ENCODE results near the gene GLA. TPM values are rescaled to one million over a fixed set of nuclear protein-coding genes. Genes with fewer than 3 reads are reported as not detected.
A peak's percentile ranks its signal among the peaks of the same experiment; 100 is the strongest.

The GLA gene
- total and polyA plus RNA-seq, 2 donors, result 29.5 to 43.4 TPM

GRCh38 chrX:101409043-101409442 lies 1.3 kb upstream of the GLA start:
- no peak for DNase-seq (ENCODE audit: low read depth in 6 of 9, low spot score in 9 of 9)
- Histone ChIP-seq H3K4me3 (ENCODE audit: low read length in 2 of 2) (peak overlapping the region; percentile 69 to 82), H3K9me3 (ENCODE audit: control insufficient read depth in 2 of 2, insufficient read depth in 1 of 2, low read length in 1 of 2) (no peaks in the 10 kb centered on the region), H3K27ac (ENCODE audit: low read depth in 1 of 2, low read length in 1 of 2) (peak overlapping the region; percentile 79 to 98), H3K36me3 (ENCODE audit: control insufficient read depth in 2 of 2, insufficient read depth in 2 of 2, low read length in 1 of 2) (peaks cover 12 to 13% of the 10 kb centered on the region in 2 donors), H3K4me1 (ENCODE audit: control insufficient read depth in 2 of 2, insufficient read depth in 2 of 2, low read length in 2 of 2) (peaks cover 0 to 2% of the 10 kb centered on the region in 2 donors), H3K27me3 (ENCODE audit: control insufficient read depth in 2 of 2, insufficient read depth in 1 of 2, low read length in 1 of 2) (no peaks in the 10 kb centered on the region)
- WGBS, result 3% methylated on average over 6 of the region's 6 CpGs

GRCh38 chrX:101408532-101408841 lies 762 bp upstream of the GLA start:
- peaks cover 0 to 2% of the 10 kb centered on the region in 2 donors for H3K4me1 ChIP-seq (ENCODE audit: control insufficient read depth in 2 of 2, insufficient read depth in 2 of 2, low read length in 2 of 2)
- peak overlapping the region; percentile 94 to 98 for H3K27ac ChIP-seq (ENCODE audit: low read depth in 1 of 2, low read length in 1 of 2)
- H3K27me3 ChIP-seq (ENCODE audit: control insufficient read depth in 2 of 2, insufficient read depth in 1 of 2, low read length in 1 of 2), result no peaks in the 10 kb centered on the region
- H3K9me3 ChIP-seq (ENCODE audit: control insufficient read depth in 2 of 2, insufficient read depth in 1 of 2, low read length in 1 of 2), result no peaks in the 10 kb centered on the region
- no peak for DNase-seq (ENCODE audit: low read depth in 6 of 9, low spot score in 9 of 9)
- peak overlapping the region; percentile 69 to 82 for H3K4me3 ChIP-seq (ENCODE audit: low read length in 2 of 2)
- whole genome bisulfite sequencing, result under 1% methylated on average over 8 of the region's 8 CpGs
- H3K36me3 ChIP-seq (ENCODE audit: control insufficient read depth in 2 of 2, insufficient read depth in 2 of 2, low read length in 1 of 2), result peaks cover 15 to 17% of the 10 kb centered on the region in 2 donors

GRCh38 chrX:101407167-101407747 lies 468 bp downstream of the GLA start:
- peak overlapping the region; percentile 69 to 98 for H3K27ac ChIP-seq (ENCODE audit: low read depth in 1 of 2, low read length in 1 of 2)
- peaks cover 0 to 2% of the 10 kb centered on the region in 2 donors for H3K4me1 ChIP-seq (ENCODE audit: control insufficient read depth in 2 of 2, insufficient read depth in 2 of 2, low read length in 2 of 2)
- H3K36me3 ChIP-seq (ENCODE audit: control insufficient read depth in 2 of 2, insufficient read depth in 2 of 2, low read length in 1 of 2), result peaks cover 8 to 9% of the 10 kb centered on the region in 2 donors
- no peaks in the 10 kb centered on the region for H3K9me3 ChIP-seq (ENCODE audit: control insufficient read depth in 2 of 2, insufficient read depth in 1 of 2, low read length in 1 of 2)
- peak overlapping the region; percentile 69 to 82 for H3K4me3 ChIP-seq (ENCODE audit: low read length in 2 of 2)
- WGBS, result 0% methylated on average over 15 of the region's 15 CpGs
- H3K27me3 ChIP-seq (ENCODE audit: control insufficient read depth in 2 of 2, insufficient read depth in 1 of 2, low read length in 1 of 2), result no peaks in the 10 kb centered on the region
- peak in 1 of 9 donors; percentile 33 for DNase-seq (ENCODE audit: low read depth in 6 of 9, low spot score in 9 of 9)

- no peak overlapping the region for H3K4me3 ChIP-seq (ENCODE audit: low read length in 2 of 2)
- 98% methylated on average over 4 of the region's 4 CpGs for WGBS
- no peaks in the 10 kb centered on the region for H3K4me1 ChIP-seq (ENCODE audit: control insufficient read depth in 2 of 2, insufficient read depth in 2 of 2, low read length in 2 of 2)
- no peak for DNase-seq (ENCODE audit: low read depth in 6 of 9, low spot score in 9 of 9)
- no peak overlapping the region for H3K27ac ChIP-seq (ENCODE audit: low read depth in 1 of 2, low read length in 1 of 2)
- H3K36me3 ChIP-seq (ENCODE audit: control insufficient read depth in 2 of 2, insufficient read depth in 2 of 2, low read length in 1 of 2), result peaks cover 10 to 21% of the 10 kb centered on the region in 2 donors
- H3K27me3 ChIP-seq (ENCODE audit: control insufficient read depth in 2 of 2, insufficient read depth in 1 of 2, low read length in 1 of 2), result no peaks in the 10 kb centered on the region
- H3K9me3 ChIP-seq (ENCODE audit: control insufficient read depth in 2 of 2, insufficient read depth in 1 of 2, low read length in 1 of 2), result no peaks in the 10 kb centered on the region
Measured at GRCh38 chrX:101399825-101400224, 7.9 kb downstream of the GLA start.

GRCh38 chrX:101398694-101399093 lies 9.0 kb downstream of the GLA start:
- Histone ChIP-seq H3K36me3 (ENCODE audit: control insufficient read depth in 2 of 2, insufficient read depth in 2 of 2, low read length in 1 of 2) (peaks cover 10 to 19% of the 10 kb centered on the region in 2 donors), H3K27me3 (ENCODE audit: control insufficient read depth in 2 of 2, insufficient read depth in 1 of 2, low read length in 1 of 2) (no peaks in the 10 kb centered on the region), H3K4me3 (ENCODE audit: low read length in 2 of 2) (no peak overlapping the region), H3K4me1 (ENCODE audit: control insufficient read depth in 2 of 2, insufficient read depth in 2 of 2, low read length in 2 of 2) (no peaks in the 10 kb centered on the region), H3K9me3 (ENCODE audit: control insufficient read depth in 2 of 2, insufficient read depth in 1 of 2, low read length in 1 of 2) (no peaks in the 10 kb centered on the region), H3K27ac (ENCODE audit: low read depth in 1 of 2, low read length in 1 of 2) (no peak overlapping the region)
- WGBS, result 97% methylated on average over 4 of the region's 4 CpGs
- DNase-seq (ENCODE audit: low read depth in 6 of 9, low spot score in 9 of 9), result no peak

GRCh38 chrX:101397779-101398178 lies 9.9 kb downstream of the GLA start:
- no peaks in the 10 kb centered on the region for H3K9me3 ChIP-seq (ENCODE audit: control insufficient read depth in 2 of 2, insufficient read depth in 1 of 2, low read length in 1 of 2)
- no peak overlapping the region for H3K4me3 ChIP-seq (ENCODE audit: low read length in 2 of 2)
- DNase-seq (ENCODE audit: low read depth in 6 of 9, low spot score in 9 of 9), result no peak
- peaks cover 8 to 21% of the 10 kb centered on the region in 2 donors for H3K36me3 ChIP-seq (ENCODE audit: control insufficient read depth in 2 of 2, insufficient read depth in 2 of 2, low read length in 1 of 2)
- H3K4me1 ChIP-seq (ENCODE audit: control insufficient read depth in 2 of 2, insufficient read depth in 2 of 2, low read length in 2 of 2), result no peaks in the 10 kb centered on the region
- no peak overlapping the region for H3K27ac ChIP-seq (ENCODE audit: low read depth in 1 of 2, low read length in 1 of 2)
- H3K27me3 ChIP-seq (ENCODE audit: control insufficient read depth in 2 of 2, insufficient read depth in 1 of 2, low read length in 1 of 2), result no peaks in the 10 kb centered on the region
- WGBS, result 93% methylated on average over 4 of the region's 4 CpGs

- Histone ChIP-seq H3K27me3 (ENCODE audit: control insufficient read depth in 2 of 2, insufficient read depth in 1 of 2, low read length in 1 of 2) (no peaks in the 10 kb centered on the region), H3K4me1 (ENCODE audit: control insufficient read depth in 2 of 2, insufficient read depth in 2 of 2, low read length in 2 of 2) (no peaks in the 10 kb centered on the region), H3K36me3 (ENCODE audit: control insufficient read depth in 2 of 2, insufficient read depth in 2 of 2, low read length in 1 of 2) (peaks cover under 1 to 19% of the 10 kb centered on the region in 2 donors), H3K9me3 (ENCODE audit: control insufficient read depth in 2 of 2, insufficient read depth in 1 of 2, low read length in 1 of 2) (no peaks in the 10 kb centered on the region), H3K27ac (ENCODE audit: low read depth in 1 of 2, low read length in 1 of 2) (no peak overlapping the region), H3K4me3 (ENCODE audit: low read length in 2 of 2) (no peak overlapping the region)
- WGBS, result 98% methylated on average over 1 of the region's 1 CpG
- DNase-seq (ENCODE audit: low read depth in 6 of 9, low spot score in 9 of 9), result no peak
Measured at GRCh38 chrX:101395789-101396188, 11.9 kb downstream of the GLA start.

GRCh38 chrX:101394372-101394771 lies 13.4 kb downstream of the GLA start:
- H3K9me3 ChIP-seq (ENCODE audit: control insufficient read depth in 2 of 2, insufficient read depth in 1 of 2, low read length in 1 of 2), result no peaks in the 10 kb centered on the region
- no peaks in the 10 kb centered on the region for H3K27me3 ChIP-seq (ENCODE audit: control insufficient read depth in 2 of 2, insufficient read depth in 1 of 2, low read length in 1 of 2)
- DNase-seq (ENCODE audit: low read depth in 6 of 9, low spot score in 9 of 9), result no peak
- peaks cover 0 to 4% of the 10 kb centered on the region in 2 donors for H3K4me1 ChIP-seq (ENCODE audit: control insufficient read depth in 2 of 2, insufficient read depth in 2 of 2, low read length in 2 of 2)
- H3K36me3 ChIP-seq (ENCODE audit: control insufficient read depth in 2 of 2, insufficient read depth in 2 of 2, low read length in 1 of 2), result peaks cover 0 to 15% of the 10 kb centered on the region in 2 donors
- H3K27ac ChIP-seq (ENCODE audit: low read depth in 1 of 2, low read length in 1 of 2), result no peak overlapping the region
- no peak overlapping the region for H3K4me3 ChIP-seq (ENCODE audit: low read length in 2 of 2)

GRCh38 chrX:101393530-101394305 lies 14.0 kb downstream of the GLA start:
- Histone ChIP-seq H3K27ac (ENCODE audit: low read depth in 1 of 2, low read length in 1 of 2) (no peak overlapping the region), H3K27me3 (ENCODE audit: control insufficient read depth in 2 of 2, insufficient read depth in 1 of 2, low read length in 1 of 2) (no peaks in the 10 kb centered on the region), H3K4me3 (ENCODE audit: low read length in 2 of 2) (no peak overlapping the region), H3K4me1 (ENCODE audit: control insufficient read depth in 2 of 2, insufficient read depth in 2 of 2, low read length in 2 of 2) (peaks cover 0 to 4% of the 10 kb centered on the region in 2 donors), H3K9me3 (ENCODE audit: control insufficient read depth in 2 of 2, insufficient read depth in 1 of 2, low read length in 1 of 2) (no peaks in the 10 kb centered on the region), H3K36me3 (ENCODE audit: control insufficient read depth in 2 of 2, insufficient read depth in 2 of 2, low read length in 1 of 2) (peaks cover 0 to 15% of the 10 kb centered on the region in 2 donors)
- 96% methylated on average over 11 of the region's 11 CpGs for WGBS
- no peak for DNase-seq (ENCODE audit: low read depth in 6 of 9, low spot score in 9 of 9)
